T47D (cell line): Measurements from ENCODE around the gene YKT6.

ENCODE experiments used
- DNase-seq, 2 experiments: peaks; one replicate each; pipeline versions ENCODE4 v3.0.0 to v3.0.0-alpha.2; 2011 to 2012; ENCODE audit warnings: low read depth in 1 of 2, low spot score in 1 of 2
- JUND ChIP-seq: IDR thresholded peaks from 2 replicates; pipeline ENCODE4 v1.6.1; 2012; ENCODE audit warnings: low read depth
- in situ Hi-C: cut with HindIII; loops from 2 replicates; pipeline ENCODE4 v1.10.0; 2016; ENCODE audit warnings: low sequenced_read_pairs, low pct_unique_long_range_greater_than_20kb

The YKT6 gene

DNA sequence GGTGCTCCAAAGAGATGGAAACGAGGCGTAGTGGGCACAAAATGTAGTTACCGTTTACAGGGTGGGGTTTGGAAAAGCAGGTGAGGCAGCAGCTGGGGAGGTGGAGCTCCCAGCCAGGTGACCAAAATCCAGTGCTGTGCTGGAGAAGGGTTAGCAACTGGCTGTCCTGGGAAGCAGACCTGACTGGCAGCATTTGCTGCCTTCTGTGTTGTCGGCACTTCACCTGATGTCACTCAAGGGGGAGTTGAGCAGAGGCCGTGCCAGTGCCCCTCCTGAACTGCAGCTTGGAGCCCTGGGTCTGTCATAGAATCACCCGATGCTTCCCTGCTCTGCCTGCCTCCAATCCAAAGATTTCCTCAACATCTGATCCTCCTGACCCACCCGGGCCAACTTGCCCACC is 24.3 kb upstream of the YKT6 start:
- in situ Hi-C loops = no loop called here
- no peak for TF ChIP-seq JUND
- no peak for DNase-seq

DNA sequence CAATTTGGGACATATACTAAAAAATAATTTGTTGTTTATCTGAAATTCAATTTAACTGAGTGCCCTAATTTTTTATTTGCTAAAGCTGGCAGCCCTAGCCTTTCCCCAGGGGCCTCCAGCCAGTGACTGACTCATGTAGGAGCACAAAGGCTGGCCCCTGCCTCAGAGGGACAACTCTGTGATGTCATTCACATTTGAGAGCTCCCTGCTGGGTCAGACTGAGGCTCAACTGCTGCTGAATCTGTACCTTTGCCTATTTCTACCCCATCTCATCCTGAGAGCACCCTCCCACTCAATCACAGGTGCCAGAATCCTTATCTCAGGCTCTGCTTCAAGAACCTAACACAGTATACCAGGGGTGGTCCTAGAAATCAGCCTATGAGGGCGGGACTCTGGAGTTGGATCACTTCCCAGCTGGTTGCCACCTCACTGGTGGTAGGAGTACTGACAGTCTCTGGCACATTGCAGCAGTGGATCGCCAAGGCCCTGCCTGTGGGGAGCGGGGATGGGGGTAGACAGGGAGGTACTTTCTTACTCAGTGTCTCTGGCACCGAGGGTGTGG is 23.1 kb upstream of the YKT6 start:
- TF ChIP-seq JUND = no peak
- in situ Hi-C loops = no loop called here
- no peak for DNase-seq

DNA sequence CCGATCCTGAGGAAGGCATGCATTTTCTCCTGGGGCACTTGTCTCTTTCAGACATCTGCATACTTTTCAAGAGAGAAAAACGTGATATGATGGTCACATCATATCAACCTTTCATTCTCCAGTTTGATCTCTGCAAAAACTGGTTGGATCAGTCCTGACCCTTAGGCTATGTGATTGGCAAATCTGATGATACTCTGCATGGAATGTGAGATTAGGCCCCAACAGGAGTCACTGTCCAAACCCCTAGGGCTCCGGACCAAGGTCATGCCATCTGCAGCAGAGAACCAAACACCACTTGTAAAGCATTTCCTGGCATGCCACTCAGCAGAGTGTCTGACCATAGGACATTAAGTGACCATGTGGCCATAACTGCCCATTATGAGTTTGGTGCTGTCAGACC is 20.1 kb upstream of the YKT6 start:
- no peak for TF ChIP-seq JUND
- in situ Hi-C loops = no loop called here
- no peak for DNase-seq

DNA sequence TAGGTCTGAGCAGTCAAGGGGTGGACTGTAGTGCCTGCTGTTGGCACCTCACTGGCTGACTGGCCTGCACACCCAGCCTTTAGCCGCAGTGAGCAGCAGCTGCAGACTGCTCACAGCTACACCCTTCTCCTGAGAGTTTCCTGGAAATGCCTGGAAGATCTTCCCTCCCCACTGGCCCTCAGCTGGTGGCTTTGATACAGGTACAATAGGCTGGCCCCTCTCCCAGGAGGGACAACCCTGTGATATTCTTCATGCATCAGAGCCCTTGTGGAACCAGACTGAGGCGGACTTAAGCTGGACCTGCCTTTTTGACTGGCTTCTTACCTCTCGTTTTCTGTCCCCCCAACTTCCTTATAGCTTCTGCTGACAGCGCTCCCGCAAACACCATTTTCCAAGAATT is 18.0 kb upstream of the YKT6 start:
- no peak for TF ChIP-seq JUND
- no peak for DNase-seq
- in situ Hi-C loops = no loop called here

GRCh38 chr7:44183386-44183785 is 17.4 kb upstream of the YKT6 start:
- in situ Hi-C loops = no loop called here
- no peak for DNase-seq
- TF ChIP-seq JUND = no peak

GRCh38 chr7:44184206-44184872 is 16.4 kb upstream of the YKT6 start:
- peak in 1 of 2 experiments; percentile 41 for DNase-seq
- TF ChIP-seq JUND = no peak
- in situ Hi-C loops = no loop called here

DNA sequence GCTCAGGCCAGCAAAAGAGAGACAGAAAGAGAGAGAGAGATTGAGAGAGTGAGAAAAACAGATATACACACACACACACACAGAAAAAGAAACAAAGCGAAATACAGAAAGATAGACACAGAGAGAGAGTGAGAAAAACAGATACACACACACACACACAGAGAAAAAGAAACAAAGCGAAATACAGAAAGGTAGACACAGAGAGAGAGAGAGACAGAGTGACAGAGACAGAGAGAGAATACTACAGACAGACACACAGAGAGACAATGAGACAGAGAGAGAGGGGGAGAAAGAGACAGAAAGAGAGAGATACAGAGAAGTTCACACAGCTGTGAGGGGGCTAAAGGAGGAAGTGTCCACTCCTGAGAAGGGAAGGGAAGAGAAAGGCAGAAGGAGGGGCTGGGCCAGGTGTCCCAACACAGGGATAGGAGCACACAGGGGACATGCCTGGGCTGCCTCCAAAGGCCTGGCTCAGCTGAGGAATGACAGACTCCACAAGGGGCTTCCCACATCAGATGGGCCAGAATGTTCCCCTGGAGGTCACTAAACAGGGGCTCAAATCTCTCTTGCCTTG is 15.8 kb upstream of the YKT6 start:
- no peak for TF ChIP-seq JUND

DNA sequence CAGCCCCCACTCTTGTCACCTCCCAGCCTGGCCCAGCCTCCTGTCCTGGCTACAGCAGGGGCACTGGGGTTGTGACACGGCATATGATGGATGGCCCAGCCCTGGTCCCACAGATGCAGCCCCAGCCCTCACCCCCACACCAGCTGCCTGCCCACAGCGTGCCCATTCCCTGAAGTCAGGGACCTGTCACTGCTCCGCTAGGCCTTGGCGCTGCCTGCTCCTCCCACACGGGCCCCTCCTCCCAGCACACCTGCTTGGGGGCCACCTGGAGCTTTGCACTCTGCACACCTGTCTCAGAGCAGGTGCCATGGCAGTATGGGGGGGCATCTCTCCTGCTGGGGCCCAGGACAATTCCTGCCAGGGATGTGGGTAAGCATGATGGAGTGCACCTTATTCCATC is 15.0 kb upstream of the YKT6 start:
- in situ Hi-C loops = no loop called here

More for the DNA sequence above, 15.8 kb upstream of the YKT6 start:
- DNase-seq = no peak
- in situ Hi-C loops = no loop called here

GRCh38 chr7:44186736-44187135 is 14.0 kb upstream of the YKT6 start:
- DNase-seq = no peak
- in situ Hi-C loops = no loop called here
- TF ChIP-seq JUND = no peak

More for the DNA sequence above, 15.0 kb upstream of the YKT6 start:
- DNase-seq = no peak
- TF ChIP-seq JUND = no peak

GRCh38 chr7:44187636-44188416 is 13.0 kb upstream of the YKT6 start:
- TF ChIP-seq JUND = no peak
- DNase-seq = no peak
- in situ Hi-C loops = no loop called here

GRCh38 chr7:44188480-44189225 is 12.1 kb upstream of the YKT6 start:
- no peak for TF ChIP-seq JUND
- in situ Hi-C loops = no loop called here
- no peak for DNase-seq

GRCh38 chr7:44189286-44189992 is 11.3 kb upstream of the YKT6 start, which contains the start of gene GCK:
Gene GCK (minus strand): TSS chr7:44189439. CDS start chr7:44188953, 486 bp downstream.
- in situ Hi-C loops = no loop called here
- TF ChIP-seq JUND = no peak
- no peak for DNase-seq
